Measurements from ENCODE around the gene MCHR2. TPM values are rescaled to one million over a fixed set of nuclear protein-coding genes. Genes with fewer than 3 reads are reported as not detected.

The MCHR2 gene
- total and polyA plus RNA-seq, 4 donors = not detected

DNA sequence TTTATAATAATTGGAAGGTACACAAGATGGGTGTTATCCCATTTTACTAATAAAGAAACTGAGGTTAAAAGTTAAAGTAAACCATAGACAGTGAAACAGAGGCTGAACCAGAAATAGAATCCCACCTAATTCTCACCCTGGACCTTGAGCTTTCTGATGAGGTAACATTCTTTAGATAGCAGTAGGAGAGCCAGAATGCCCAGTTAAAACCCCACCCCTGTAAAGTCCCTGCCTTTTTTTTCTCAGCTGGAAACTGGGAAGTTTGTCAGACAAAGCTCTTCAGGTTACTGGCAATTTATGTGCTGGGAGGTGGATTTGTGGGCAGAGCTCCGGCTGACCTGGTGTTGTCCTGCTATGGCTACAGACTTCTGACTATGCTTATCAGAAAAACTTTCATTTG lies 1.9 kb upstream of the MCHR2 start:
- Histone ChIP-seq H3K36me3 (ENCODE audit: control insufficient read depth in 1 of 2, insufficient read depth in 2 of 2, low read length in 1 of 2) (no peaks in the 10 kb centered on the region), H3K9me3 (ENCODE audit: control insufficient read depth, low read length) (no peaks in the 10 kb centered on the region), H3K4me1 (ENCODE audit: control insufficient read depth in 1 of 2, insufficient read depth in 2 of 2, low read length in 2 of 2) (no peaks in the 10 kb centered on the region), H3K27me3 (ENCODE audit: control insufficient read depth in 1 of 2, insufficient read depth in 2 of 2, low read length in 1 of 2) (peaks cover 0 to 2% of the 10 kb centered on the region in 2 donors), H3K27ac (ENCODE audit: low read depth in 1 of 2, low read length in 2 of 2) (no peak overlapping the region), H3K4me3 (ENCODE audit: low read length in 2 of 2) (no peak overlapping the region)
- intact Hi-C loops (cut with DNase I) = no loop called here
- WGBS, 2 donors = 60 to 64% methylated on average over 1 of the region's 1 CpG
- ATAC-seq (ENCODE audit: low FRiP score) (no peak), DNase-seq (no peak)

DNA sequence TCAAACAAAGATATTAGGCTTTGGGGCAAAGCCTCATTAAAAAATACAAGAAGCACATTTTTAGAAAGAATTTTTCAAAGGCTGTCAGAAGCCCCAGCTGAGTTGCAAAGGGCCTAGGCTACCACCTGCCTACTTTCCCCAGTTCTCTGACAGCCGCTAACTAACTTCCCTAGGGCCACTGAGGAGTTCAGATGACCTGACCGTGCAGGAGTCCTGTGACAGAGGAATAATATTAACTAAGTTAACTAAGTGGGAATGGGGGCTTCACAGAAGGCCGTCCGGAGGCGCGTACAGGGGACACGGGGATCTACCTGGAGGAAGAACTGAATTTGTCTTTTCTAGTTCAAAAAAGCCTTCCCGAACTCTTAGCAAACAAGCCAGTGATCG lies 884 bp downstream of the MCHR2 start:
- H3K4me3 ChIP-seq (ENCODE audit: low read length in 2 of 2) = no peak overlapping the region
- 20 to 25% methylated on average over 9 of the region's 9 CpGs for WGBS, 2 donors
- no peak overlapping the region for H3K27ac ChIP-seq (ENCODE audit: low read depth in 1 of 2, low read length in 2 of 2)
- intact Hi-C loops (cut with DNase I) = no loop called here
- ATAC-seq (ENCODE audit: low FRiP score) (no peak), DNase-seq (no peak)
- no peaks in the 10 kb centered on the region for H3K4me1 ChIP-seq (ENCODE audit: control insufficient read depth in 1 of 2, insufficient read depth in 2 of 2, low read length in 2 of 2)
- peaks cover 0 to 2% of the 10 kb centered on the region in 2 donors for H3K27me3 ChIP-seq (ENCODE audit: control insufficient read depth in 1 of 2, insufficient read depth in 2 of 2, low read length in 1 of 2)
- H3K9me3 ChIP-seq (ENCODE audit: control insufficient read depth, low read length) = no peaks in the 10 kb centered on the region
- no peaks in the 10 kb centered on the region for H3K36me3 ChIP-seq (ENCODE audit: control insufficient read depth in 1 of 2, insufficient read depth in 2 of 2, low read length in 1 of 2)

DNA sequence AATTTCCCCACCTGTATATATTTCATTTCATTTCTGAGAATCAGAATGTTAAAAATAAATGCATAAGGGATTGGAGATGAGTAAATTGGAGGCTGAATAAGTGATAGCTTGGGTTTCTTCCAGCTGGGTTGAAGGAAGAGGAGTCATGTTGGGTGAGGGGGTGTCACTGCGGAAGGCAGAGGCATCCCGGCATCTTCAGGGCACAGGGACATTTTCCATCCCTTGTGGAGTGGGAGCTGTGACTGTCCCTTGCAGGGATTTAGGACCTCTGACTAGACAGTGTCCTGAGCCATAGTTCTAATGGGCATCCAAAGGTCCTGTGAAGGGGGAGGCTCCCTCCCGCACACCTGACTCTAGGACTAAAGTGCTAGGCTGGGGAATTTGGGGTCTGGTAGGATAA lies 2.1 kb downstream of the MCHR2 start:
- peaks cover 0 to 2% of the 10 kb centered on the region in 2 donors for H3K27me3 ChIP-seq (ENCODE audit: control insufficient read depth in 1 of 2, insufficient read depth in 2 of 2, low read length in 1 of 2)

DNA sequence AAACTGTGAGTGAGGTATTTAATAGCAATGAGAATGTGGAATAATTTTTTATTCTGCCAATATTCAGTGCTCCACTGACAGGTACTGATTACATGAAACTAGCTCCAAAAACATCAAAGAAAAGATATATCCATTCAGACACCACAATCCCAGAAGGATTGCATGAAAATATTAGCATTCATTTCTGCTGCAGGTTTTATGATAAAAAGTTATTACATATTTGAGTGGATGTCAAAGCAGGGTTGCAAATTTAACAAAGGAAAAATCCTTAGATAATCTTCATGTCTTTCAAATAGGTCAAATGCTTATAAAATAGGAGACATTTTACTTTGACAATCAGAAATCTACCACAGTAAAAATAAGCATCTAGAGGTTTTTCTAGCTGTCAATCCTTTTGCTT lies 13.3 kb downstream of the MCHR2 start:
- DNase-seq (no peak), ATAC-seq (ENCODE audit: low FRiP score) (no peak)
- no peaks in the 10 kb centered on the region for H3K9me3 ChIP-seq (ENCODE audit: control insufficient read depth, low read length)
- intact Hi-C loops (cut with DNase I) = no loop called here
- no peak overlapping the region for H3K4me3 ChIP-seq (ENCODE audit: low read length in 2 of 2)
- H3K27ac ChIP-seq (ENCODE audit: low read depth in 1 of 2, low read length in 2 of 2) = no peak overlapping the region
- no peaks in the 10 kb centered on the region for H3K36me3 ChIP-seq (ENCODE audit: control insufficient read depth in 1 of 2, insufficient read depth in 2 of 2, low read length in 1 of 2)
- H3K27me3 ChIP-seq (ENCODE audit: control insufficient read depth in 1 of 2, insufficient read depth in 2 of 2, low read length in 1 of 2) = no peaks in the 10 kb centered on the region
- no peaks in the 10 kb centered on the region for H3K4me1 ChIP-seq (ENCODE audit: control insufficient read depth in 1 of 2, insufficient read depth in 2 of 2, low read length in 2 of 2)

More for the DNA sequence above, 2.1 kb downstream of the MCHR2 start:
- H3K9me3 ChIP-seq (ENCODE audit: control insufficient read depth, low read length) = no peaks in the 10 kb centered on the region
- H3K27ac ChIP-seq (ENCODE audit: low read depth in 1 of 2, low read length in 2 of 2) = no peak overlapping the region
- 67 to 94% methylated on average over 3 of the region's 3 CpGs for WGBS, 2 donors
- intact Hi-C loops (cut with DNase I) = no loop called here
- no peak overlapping the region for H3K4me3 ChIP-seq (ENCODE audit: low read length in 2 of 2)
- no peaks in the 10 kb centered on the region for H3K4me1 ChIP-seq (ENCODE audit: control insufficient read depth in 1 of 2, insufficient read depth in 2 of 2, low read length in 2 of 2)
- DNase-seq (no peak), ATAC-seq (ENCODE audit: low FRiP score) (peak; percentile 9)
- no peaks in the 10 kb centered on the region for H3K36me3 ChIP-seq (ENCODE audit: control insufficient read depth in 1 of 2, insufficient read depth in 2 of 2, low read length in 1 of 2)

DNA sequence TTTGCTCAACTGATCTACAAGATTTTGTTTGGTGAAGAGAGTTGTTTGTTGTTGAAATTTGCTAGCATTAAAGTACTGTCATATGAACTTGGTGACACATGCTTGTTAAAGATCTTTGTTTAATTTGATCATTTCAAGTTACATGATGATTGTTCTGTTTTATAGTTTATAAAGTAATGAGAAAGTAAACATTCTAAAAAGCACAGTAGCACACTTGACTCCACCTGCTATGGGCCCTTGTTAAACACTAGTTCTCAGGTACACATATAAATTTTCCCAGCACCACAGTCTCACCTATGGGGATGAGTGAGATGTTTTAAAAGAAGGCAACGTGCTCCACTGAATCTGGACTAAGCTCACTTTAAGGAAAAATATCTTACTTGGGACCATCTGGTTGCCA lies 14.1 kb downstream of the MCHR2 start:
- Histone ChIP-seq H3K27ac (ENCODE audit: low read depth in 1 of 2, low read length in 2 of 2) (no peak overlapping the region), H3K36me3 (ENCODE audit: control insufficient read depth in 1 of 2, insufficient read depth in 2 of 2, low read length in 1 of 2) (no peaks in the 10 kb centered on the region), H3K4me1 (ENCODE audit: control insufficient read depth in 1 of 2, insufficient read depth in 2 of 2, low read length in 2 of 2) (no peaks in the 10 kb centered on the region), H3K9me3 (ENCODE audit: control insufficient read depth, low read length) (no peaks in the 10 kb centered on the region), H3K4me3 (ENCODE audit: low read length in 2 of 2) (no peak overlapping the region), H3K27me3 (ENCODE audit: control insufficient read depth in 1 of 2, insufficient read depth in 2 of 2, low read length in 1 of 2) (no peaks in the 10 kb centered on the region)
- DNase-seq = no peak
- ATAC-seq (ENCODE audit: low FRiP score) = no peak
- intact Hi-C loops (cut with DNase I) = no loop called here
- WGBS, 2 donors = 44 to 59% methylated on average over 1 of the region's 1 CpG

DNA sequence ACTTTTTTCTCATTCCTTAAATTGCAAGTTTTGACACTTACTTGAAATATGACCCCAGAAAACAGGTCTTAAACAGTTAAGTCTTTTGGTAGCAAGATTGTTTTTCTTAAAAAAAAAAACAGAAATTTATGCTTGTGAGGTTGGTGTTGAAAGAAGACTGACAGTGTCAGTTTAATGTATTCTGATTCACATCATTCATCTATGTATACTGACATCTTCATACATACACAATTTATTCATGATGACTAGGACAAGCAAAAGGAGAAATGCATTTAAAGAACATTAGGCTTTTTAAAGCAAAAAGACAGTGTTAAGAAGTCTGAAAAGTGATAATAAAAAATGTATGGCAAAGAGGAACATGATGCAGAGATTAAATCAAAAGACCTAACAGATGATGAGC lies 27.0 kb downstream of the MCHR2 start:
- DNase-seq (no peak), ATAC-seq (ENCODE audit: low FRiP score) (no peak)
- no peak overlapping the region for H3K4me3 ChIP-seq (ENCODE audit: low read length in 2 of 2)
- no peaks in the 10 kb centered on the region for H3K36me3 ChIP-seq (ENCODE audit: control insufficient read depth in 1 of 2, insufficient read depth in 2 of 2, low read length in 1 of 2)
- H3K9me3 ChIP-seq (ENCODE audit: control insufficient read depth, low read length) = no peaks in the 10 kb centered on the region
- no peak overlapping the region for H3K27ac ChIP-seq (ENCODE audit: low read depth in 1 of 2, low read length in 2 of 2)
- no peaks in the 10 kb centered on the region for H3K27me3 ChIP-seq (ENCODE audit: control insufficient read depth in 1 of 2, insufficient read depth in 2 of 2, low read length in 1 of 2)
- intact Hi-C loops (cut with DNase I) = no loop called here
- H3K4me1 ChIP-seq (ENCODE audit: control insufficient read depth in 1 of 2, insufficient read depth in 2 of 2, low read length in 2 of 2) = no peaks in the 10 kb centered on the region

DNA sequence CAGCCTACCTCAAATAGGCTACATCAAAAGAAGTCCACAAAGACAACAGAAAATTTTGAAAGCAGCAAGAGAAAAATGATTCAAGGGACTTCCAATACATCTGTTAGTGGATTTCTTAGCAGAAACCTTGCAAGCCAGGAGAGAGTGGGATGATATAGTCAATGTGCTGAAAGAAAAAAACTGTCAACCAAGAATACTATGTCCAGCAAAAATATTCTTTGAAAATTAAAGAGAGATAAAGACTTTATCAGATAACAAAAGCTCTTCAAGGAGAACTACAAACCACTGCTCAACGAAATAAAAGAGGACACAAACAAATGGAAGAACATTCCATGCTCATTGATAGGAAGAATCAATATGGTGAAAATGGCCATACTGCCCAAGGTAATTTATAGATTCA lies 34.0 kb downstream of the MCHR2 start:
- Histone ChIP-seq H3K27me3 (ENCODE audit: control insufficient read depth in 1 of 2, insufficient read depth in 2 of 2, low read length in 1 of 2) (no peaks in the 10 kb centered on the region), H3K36me3 (ENCODE audit: control insufficient read depth in 1 of 2, insufficient read depth in 2 of 2, low read length in 1 of 2) (no peaks in the 10 kb centered on the region), H3K4me3 (ENCODE audit: low read length in 2 of 2) (no peak overlapping the region), H3K27ac (ENCODE audit: low read depth in 1 of 2, low read length in 2 of 2) (no peak overlapping the region), H3K4me1 (ENCODE audit: control insufficient read depth in 1 of 2, insufficient read depth in 2 of 2, low read length in 2 of 2) (no peaks in the 10 kb centered on the region), H3K9me3 (ENCODE audit: control insufficient read depth, low read length) (peaks cover 5% of the 10 kb centered on the region)
- 76 to 85% methylated on average over 1 of the region's 1 CpG for WGBS, 2 donors
- ATAC-seq (ENCODE audit: low FRiP score) (no peak), DNase-seq (no peak)
- intact Hi-C loops (cut with DNase I) = no loop called here

DNA sequence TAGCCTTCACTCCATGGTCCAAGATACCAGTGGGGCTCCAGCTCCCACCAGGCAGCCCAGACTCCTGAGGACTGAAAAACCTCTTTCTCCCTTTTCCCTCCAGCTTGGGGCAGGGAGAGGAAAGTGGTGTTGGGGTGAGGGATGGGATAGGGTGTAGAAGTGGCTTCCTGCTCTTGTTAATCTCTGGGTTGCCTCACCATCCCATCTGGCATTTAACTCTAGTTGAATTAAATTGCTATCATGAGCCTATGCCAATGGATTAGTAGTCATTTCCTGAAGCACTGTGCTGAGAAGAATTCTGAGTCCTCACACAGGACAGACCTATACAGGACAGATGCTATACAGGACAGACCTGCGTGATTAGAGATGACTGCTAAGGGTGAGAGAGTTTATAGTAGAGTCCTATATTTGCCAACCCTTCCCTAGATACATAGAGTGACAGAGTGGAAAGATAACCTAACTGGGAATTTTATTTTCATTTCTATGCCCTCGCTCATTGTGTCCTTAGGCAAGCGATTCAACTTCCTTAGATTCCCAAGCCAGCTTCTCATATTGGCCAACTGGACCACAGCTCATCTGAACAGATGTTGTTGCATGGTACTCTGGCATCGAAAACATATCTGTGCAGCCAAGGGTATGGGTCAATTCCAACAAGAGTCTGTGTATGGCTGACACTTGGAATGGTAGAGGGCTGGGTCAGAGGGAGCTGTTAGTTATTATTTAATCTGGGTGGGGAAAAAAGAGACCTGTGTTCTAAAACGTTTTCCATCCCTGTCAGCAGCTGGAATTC lies 42.8 kb downstream of the MCHR2 start:
- Histone ChIP-seq H3K4me1 (ENCODE audit: control insufficient read depth in 1 of 2, insufficient read depth in 2 of 2, low read length in 2 of 2) (no peaks in the 10 kb centered on the region), H3K36me3 (ENCODE audit: control insufficient read depth in 1 of 2, insufficient read depth in 2 of 2, low read length in 1 of 2) (no peaks in the 10 kb centered on the region), H3K4me3 (ENCODE audit: low read length in 2 of 2) (no peak overlapping the region), H3K27ac (ENCODE audit: low read depth in 1 of 2, low read length in 2 of 2) (no peak overlapping the region), H3K9me3 (ENCODE audit: control insufficient read depth, low read length) (peaks cover 1% of the 10 kb centered on the region), H3K27me3 (ENCODE audit: control insufficient read depth in 1 of 2, insufficient read depth in 2 of 2, low read length in 1 of 2) (no peaks in the 10 kb centered on the region)
- DNase-seq (no peak), ATAC-seq (ENCODE audit: low FRiP score) (no peak)
- 56 to 59% methylated on average over 5 of the region's 5 CpGs for WGBS, 2 donors
- intact Hi-C loops (cut with DNase I) = no loop called here

DNA sequence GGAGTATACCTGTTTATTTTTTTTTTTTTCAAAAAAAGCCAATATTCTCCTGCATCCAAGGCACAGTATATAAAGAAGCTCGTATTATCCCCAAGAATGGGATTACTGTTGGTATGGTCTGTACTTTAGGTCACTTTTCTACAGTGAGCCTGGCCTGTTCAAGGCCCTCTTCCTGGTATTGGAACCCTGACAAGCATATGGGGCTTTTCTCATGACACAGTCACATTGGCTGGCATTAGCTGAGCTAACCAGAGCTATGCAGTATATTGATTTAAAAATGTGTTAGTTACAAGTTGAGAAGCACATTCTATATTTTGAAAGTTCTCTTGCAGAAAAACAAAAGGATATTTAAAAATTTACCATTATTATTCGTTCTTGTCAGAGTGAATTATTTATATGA lies 48.0 kb downstream of the MCHR2 start:
- Histone ChIP-seq H3K27me3 (ENCODE audit: control insufficient read depth in 1 of 2, insufficient read depth in 2 of 2, low read length in 1 of 2) (no peaks in the 10 kb centered on the region), H3K4me3 (ENCODE audit: low read length in 2 of 2) (no peak overlapping the region), H3K4me1 (ENCODE audit: control insufficient read depth in 1 of 2, insufficient read depth in 2 of 2, low read length in 2 of 2) (no peaks in the 10 kb centered on the region), H3K36me3 (ENCODE audit: control insufficient read depth in 1 of 2, insufficient read depth in 2 of 2, low read length in 1 of 2) (no peaks in the 10 kb centered on the region), H3K9me3 (ENCODE audit: control insufficient read depth, low read length) (peaks cover 1% of the 10 kb centered on the region), H3K27ac (ENCODE audit: low read depth in 1 of 2, low read length in 2 of 2) (no peak overlapping the region)
- DNase-seq = no peak
- intact Hi-C loops (cut with DNase I) = no loop called here
- WGBS, 2 donors = 72 to 73% methylated on average over 2 of the region's 2 CpGs
- no peak for ATAC-seq (ENCODE audit: low FRiP score)

Data from aorta (tissue), 5 donors.